Heart left ventricle (tissue), 16 donors: Measurements from ENCODE around the gene PTPRE. TPM values are rescaled to one million over a fixed set of nuclear protein-coding genes. Genes with fewer than 3 reads are reported as not detected.

Experiments used
- ATAC-seq, 4 donors: fragments of 200-7000 bp; cut with Tn5 transposase; one replicate each; pipeline ENCODE4 v1.9.1; 2020 to 2022; ENCODE audit warnings: moderate library complexity in 4 of 4, mild to moderate bottlenecking in 3 of 4, moderate number of reproducible peaks in 1 of 4
- DNase-seq, 5 donors: peaks; one replicate each; pipeline ENCODE4 v3.0.0-alpha.2; 2020
- H3K27ac ChIP-seq, 12 donors: fragments of 200-600 bp; sonication (generic) in 4 of 12; one replicate each; pipeline versions ENCODE4 v1.5.0 to v1.8.0; 2016 to 2022; ENCODE audit warnings: mild to moderate bottlenecking in 2 of 12
- H3K27me3 ChIP-seq, 9 donors: fragments of 200-600 bp; sonication (generic) in 2 of 9; one replicate each; pipeline versions ENCODE4 v1.5.1 to v1.8.0; 2016 to 2022; ENCODE audit warnings: mild to moderate bottlenecking in 3 of 9
- H3K36me3 ChIP-seq, 9 donors: fragments of 200-600 bp; sonication (generic) in 2 of 9; one replicate each; pipeline versions ENCODE4 v1.5.0 to v1.8.0; 2018 to 2022; ENCODE audit warnings: mild to moderate bottlenecking in 2 of 9
- H3K4me1 ChIP-seq, 12 donors: fragments of 200-600 bp; sonication (generic) in 4 of 12; one replicate each; pipeline versions ENCODE4 v1.5.0 to v1.8.0; 2016 to 2022; ENCODE audit warnings: mild to moderate bottlenecking in 3 of 12
- H3K4me3 ChIP-seq, 12 donors: fragments of 200-600 bp; sonication (generic) in 4 of 12; one replicate each; pipeline versions ENCODE4 v1.5.0 to v1.8.0; 2017 to 2022; ENCODE audit warnings: mild to moderate bottlenecking in 9 of 12, moderate library complexity in 4 of 12
- H3K9me3 ChIP-seq, 12 donors: fragments of 200-600 bp; sonication (generic) in 4 of 12; one replicate each; pipeline versions ENCODE4 v1.5.0 to v1.8.0; 2016 to 2022; ENCODE audit warnings: mild to moderate bottlenecking in 1 of 12
- POLR2A ChIP-seq, 2 donors: fragments of 450-650 bp; IDR thresholded peaks; one replicate each; pipeline ENCODE4 v1.6.1; 2017; ENCODE audit warnings: antibody characterized with exemption in 2 of 2, mild to moderate bottlenecking in 2 of 2, moderate library complexity in 2 of 2
- WGBS, 4 donors: extraction: QIAGEN DNeasy Blood & Tissue Kit in 2 of 4; methylation state at CpG; one replicate each; pipeline versions ENCODE4 v1.1.5 to v1.1.7; 2013 to 2018; 5-methylcytosine and 5-hydroxymethylcytosine counted together
- intact Hi-C, 10 donors: fragments of 100-400 bp; cut with DNase I; formaldehyde crosslinking; loops; one replicate each; pipeline versions ENCODE4 v1.11.1 to v1.14.2; 2022
- polyA plus RNA-seq, 2 donors: library from polyadenylated mRNA; stranded (reverse); fragments of 200-250 nt; gene quantifications; one replicate each; pipeline ENCODE4 v1.2.3, GENCODE V29; 2013
- total RNA-seq, 9 donors: library from RNA; depleted of rRNA in 2 of 9; stranded (reverse); fragments of >200 nt in 2 of 9; fragmentation: NEBNext Ultra II Directional in 3 of 9; extraction: Animal tissue kit (Norgen Biotek cat#: 25700) in 3 of 9; gene quantifications; one replicate each; pipeline versions ENCODE4 v1.1.0 to v1.2.4, GENCODE V29; 2016 to 2023
- TF ChIP-seq, protein P1 (sequence below), 12 donors: fragments of 200-600 bp; sonication (generic) in 4 of 12; IDR thresholded peaks; one replicate each; pipeline versions ENCODE4 v1.5.0 to v1.8.0; 2018 to 2022; ENCODE audit warnings: antibody characterized with exemption in 12 of 12, mild to moderate bottlenecking in 5 of 12
- donor health status: ischemic (EF 13 %, LVEDD 7.1; RV severe dilation, severe dysfunction).
- donor health status: healthy with polysubstance abuse.
- donor health status: DM: no; HTN: yes; CAD: no.
- donor health status: DM: no; HTN: no; CAD: no.
- donor health status: ischemic (EF 25% LVEDD 6.9; RV normal size, moderate dysfunction).
- donor health status: ischemic (EF 25% LVEDD 5.7; RV mildly dilated, moderate dysfunction).
- donor health status: healthy.
- donor health status: DM: yes; HTN: yes; CAD: no.
- donor health status: ischemic (EF 35%, LVEDD 5.7; RV mildly dilated, moderate dysfunction).
- donor health status: nonischemic (EF 11% LVEDD 7.7; RV severe dilation, severe dysfunction).
- donor health status: DM: yes; HTN: yes; CAD: no.
- donor health status: PGD.
- donor health status: ischemic (EF 29% LVEDD 5.4; RV normal size, mild dysfunction).
- donor health status: nonischemic (EF 23%, LVEDD 6.1; RV moderate dilation, normal function).

The PTPRE gene
- total and polyA plus RNA-seq, 11 donors, result 6.9 to 55.0 (median 24.1) TPM

- Histone ChIP-seq H3K9me3 (no peaks in the 10 kb centered on the region), H3K27ac (peak overlapping the region; percentile 51 to 92 (median 81)), H3K4me1 (peaks cover 0 to 78% (median 54%) of the 10 kb centered on the region in 12 donors), H3K4me3 (no peak overlapping the region), H3K27me3 (no peaks in the 10 kb centered on the region), H3K36me3 (no peaks in the 10 kb centered on the region)
- ATAC-seq, result peak; percentile 56 to 85 (median 76)
- peak; percentile 44 to 84 (median 76) for DNase-seq
- 51 to 57% (median 52%) methylated on average over 10 of the region's 10 CpGs for WGBS, 4 donors
- TF ChIP-seq POLR2A (IDR thresholded peaks at IDR 0.05), result no peak
- TF ChIP-seq, protein P1, sequence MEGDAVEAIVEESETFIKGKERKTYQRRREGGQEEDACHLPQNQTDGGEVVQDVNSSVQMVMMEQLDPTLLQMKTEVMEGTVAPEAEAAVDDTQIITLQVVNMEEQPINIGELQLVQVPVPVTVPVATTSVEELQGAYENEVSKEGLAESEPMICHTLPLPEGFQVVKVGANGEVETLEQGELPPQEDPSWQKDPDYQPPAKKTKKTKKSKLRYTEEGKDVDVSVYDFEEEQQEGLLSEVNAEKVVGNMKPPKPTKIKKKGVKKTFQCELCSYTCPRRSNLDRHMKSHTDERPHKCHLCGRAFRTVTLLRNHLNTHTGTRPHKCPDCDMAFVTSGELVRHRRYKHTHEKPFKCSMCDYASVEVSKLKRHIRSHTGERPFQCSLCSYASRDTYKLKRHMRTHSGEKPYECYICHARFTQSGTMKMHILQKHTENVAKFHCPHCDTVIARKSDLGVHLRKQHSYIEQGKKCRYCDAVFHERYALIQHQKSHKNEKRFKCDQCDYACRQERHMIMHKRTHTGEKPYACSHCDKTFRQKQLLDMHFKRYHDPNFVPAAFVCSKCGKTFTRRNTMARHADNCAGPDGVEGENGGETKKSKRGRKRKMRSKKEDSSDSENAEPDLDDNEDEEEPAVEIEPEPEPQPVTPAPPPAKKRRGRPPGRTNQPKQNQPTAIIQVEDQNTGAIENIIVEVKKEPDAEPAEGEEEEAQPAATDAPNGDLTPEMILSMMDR (IDR thresholded peaks at IDR 0.05), result no peak
- intact Hi-C loops, result loop anchor here in 3 of 10 donors (2.0 to 5.0 kb wide), 2 partner anchors 56 to 91 kb away; no protein-coding TSS in a partner anchor
Measured at GRCh38 chr10:127911218-127911866, 4.4 kb downstream of the PTPRE start.

DNA sequence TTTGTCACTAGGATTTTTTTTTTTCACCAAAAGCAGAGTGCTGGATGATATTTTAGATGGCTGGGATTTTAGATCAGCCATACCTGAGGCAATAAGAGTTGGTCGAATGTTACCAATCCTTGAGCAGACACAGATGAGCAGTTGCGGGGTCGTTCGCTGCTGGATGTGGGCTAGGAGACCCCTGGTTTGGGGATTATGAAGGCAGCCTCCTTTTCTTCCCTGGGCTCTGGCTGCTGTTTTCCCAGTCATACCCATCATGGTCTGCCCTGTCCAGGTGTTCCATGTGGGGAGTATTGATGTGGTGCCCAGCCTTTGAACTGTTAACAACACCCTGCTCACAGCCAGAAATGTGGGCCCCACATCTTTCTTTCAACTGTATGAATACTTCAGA, 5.0 kb downstream of the PTPRE start:
- Histone ChIP-seq H3K27ac (peak overlapping the region; percentile 33 to 92 (median 81)), H3K27me3 (no peaks in the 10 kb centered on the region), H3K36me3 (no peaks in the 10 kb centered on the region), H3K4me3 (no peak overlapping the region), H3K9me3 (no peaks in the 10 kb centered on the region), H3K4me1 (peaks cover 0 to 74% (median 54%) of the 10 kb centered on the region in 12 donors)
- DNase-seq (peak in 1 of 5 donors; percentile 18), ATAC-seq (no peak)
- 87 to 90% (median 88%) methylated on average over 4 of the region's 4 CpGs for WGBS, 4 donors
- intact Hi-C loops, result loop anchor here in 3 of 10 donors (2.0 to 5.0 kb wide), 2 partner anchors 55 to 91 kb away; no protein-coding TSS in a partner anchor
- TF ChIP-seq POLR2A (IDR thresholded peaks at IDR 0.05), result no peak
- TF ChIP-seq, protein P1 (IDR thresholded peaks at IDR 0.05), result no peak

- Histone ChIP-seq H3K27ac (peak overlapping the region; percentile 66 to 92 (median 81)), H3K9me3 (no peaks in the 10 kb centered on the region), H3K4me1 (peaks cover 0 to 72% (median 51%) of the 10 kb centered on the region in 12 donors), H3K4me3 (no peak overlapping the region), H3K36me3 (no peaks in the 10 kb centered on the region), H3K27me3 (no peaks in the 10 kb centered on the region)
- TF ChIP-seq POLR2A (IDR thresholded peaks at IDR 0.05), result no peak
- TF ChIP-seq, protein P1 (IDR thresholded peaks at IDR 0.05), result no peak
- 89 to 97% (median 95%) methylated on average over 12 of the region's 12 CpGs for WGBS, 4 donors
- DNase-seq (no peak), ATAC-seq (no peak)
- intact Hi-C loops, result loop anchor here in 2 of 10 donors (5.0 kb wide), 1 partner anchor 55 kb away; no protein-coding TSS in a partner anchor
Measured at GRCh38 chr10:127912607-127913367, 5.9 kb downstream of the PTPRE start.

DNA sequence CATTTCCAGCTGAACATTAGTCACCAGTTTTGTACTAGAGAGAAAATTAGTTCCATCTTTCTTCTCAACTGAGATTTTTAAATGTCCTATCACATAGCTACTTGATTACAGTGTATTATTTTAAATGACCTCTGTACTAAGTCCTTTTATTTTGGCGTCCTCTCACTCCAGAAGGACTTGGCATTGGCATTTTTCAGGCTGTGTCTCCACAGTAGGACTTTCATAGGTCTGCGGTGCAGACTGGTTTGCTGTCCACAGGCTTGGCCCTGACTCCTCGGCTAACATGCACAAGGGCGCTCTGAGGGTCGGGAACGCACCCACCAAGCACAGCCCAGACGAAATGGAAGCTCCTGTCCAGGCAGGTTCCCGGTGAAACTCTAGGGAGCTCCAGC, 6.5 kb downstream of the PTPRE start:
- no peak overlapping the region for H3K4me3 ChIP-seq
- intact Hi-C loops, result loop anchor here in 2 of 10 donors (5.0 kb wide), 1 partner anchor 54 kb away; no protein-coding TSS in a partner anchor
- no peaks in the 10 kb centered on the region for H3K27me3 ChIP-seq
- peak overlapping the region; percentile 66 to 92 (median 81) for H3K27ac ChIP-seq
- no peaks in the 10 kb centered on the region for H3K9me3 ChIP-seq
- H3K36me3 ChIP-seq, result no peaks in the 10 kb centered on the region
- ATAC-seq (peak; percentile 15 to 54 (median 32)), DNase-seq (peak in 1 of 5 donors; percentile 31)
- whole genome bisulfite sequencing, 4 donors, result 54 to 70% (median 61%) methylated on average over 8 of the region's 8 CpGs
- peaks cover 0 to 68% (median 46%) of the 10 kb centered on the region in 12 donors for H3K4me1 ChIP-seq
- TF ChIP-seq, protein P1 (IDR thresholded peaks at IDR 0.05), result no peak
- no peak for TF ChIP-seq POLR2A (IDR thresholded peaks at IDR 0.05)
